ENCODE measurements around the gene RASSF10. TPM values are rescaled to one million over a fixed set of nuclear protein-coding genes. Genes with fewer than 3 reads are reported as not detected.
A peak's percentile ranks its signal among the peaks of the same experiment; 100 is the strongest.

Gene RASSF10
- total RNA-seq, 1 experiment from 2014 or later = not detected

DNA sequence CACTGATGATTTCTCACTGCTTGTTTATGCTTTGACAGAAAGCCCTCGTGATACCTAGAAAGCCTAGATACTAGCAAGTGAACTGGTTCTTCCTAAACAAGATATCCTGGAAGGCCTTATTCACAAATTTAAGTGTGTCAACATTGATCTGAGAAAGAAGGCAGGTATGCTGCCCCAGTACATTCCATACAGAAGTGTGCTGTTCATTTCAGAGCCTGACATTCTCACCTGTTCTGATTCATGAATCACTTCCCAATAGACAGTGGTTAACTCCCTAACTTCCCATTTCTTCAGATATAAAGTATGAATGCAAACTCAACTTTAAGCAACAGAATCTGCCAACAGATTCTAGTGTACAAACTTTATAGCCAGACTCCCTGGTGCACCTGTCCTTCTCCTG, 15.5 kb upstream of the RASSF10 start:
- DNase-seq (ENCODE audit: low read depth) = no peak

DNA sequence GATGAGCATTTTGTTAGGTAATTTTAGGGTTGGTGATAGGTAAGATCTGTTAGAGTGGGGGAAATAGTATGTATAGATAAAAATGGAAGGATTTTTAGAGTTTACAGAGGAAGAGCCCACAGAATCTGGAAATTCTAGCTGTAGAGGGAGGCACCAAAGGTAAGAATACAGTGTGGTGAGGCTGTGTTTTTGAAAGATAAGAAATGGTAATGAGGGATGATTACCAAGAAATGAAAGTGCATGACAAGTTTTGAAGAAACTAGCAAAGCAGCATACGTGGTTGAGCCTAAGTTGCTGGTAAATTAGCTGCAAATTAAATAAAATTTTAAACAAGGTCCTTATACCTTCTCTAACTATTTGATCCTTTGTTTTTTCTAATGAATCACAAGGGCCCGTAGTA, 14.6 kb upstream of the RASSF10 start:
- DNase-seq (ENCODE audit: low read depth) = no peak

DNA sequence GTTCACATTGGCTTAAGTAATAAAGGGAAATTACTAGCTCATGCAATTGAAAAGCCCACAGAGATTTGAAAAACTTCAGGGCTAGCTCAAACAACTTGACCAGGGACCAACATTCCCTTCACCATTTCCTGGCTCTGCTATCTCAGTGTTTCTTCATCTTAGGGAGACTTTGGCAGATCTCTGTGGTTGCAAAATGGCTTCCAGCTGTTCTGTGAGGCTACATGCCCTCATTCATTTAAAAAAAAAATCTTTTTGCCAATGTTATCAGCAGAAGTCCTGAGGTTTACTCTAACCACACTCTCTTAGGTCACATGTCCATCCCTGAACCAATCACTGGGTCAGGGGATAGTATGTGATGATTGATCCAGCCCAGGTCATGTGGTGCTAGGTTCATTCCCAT, 13.9 kb upstream of the RASSF10 start:
- peak; percentile 15 for DNase-seq (ENCODE audit: low read depth)

DNA sequence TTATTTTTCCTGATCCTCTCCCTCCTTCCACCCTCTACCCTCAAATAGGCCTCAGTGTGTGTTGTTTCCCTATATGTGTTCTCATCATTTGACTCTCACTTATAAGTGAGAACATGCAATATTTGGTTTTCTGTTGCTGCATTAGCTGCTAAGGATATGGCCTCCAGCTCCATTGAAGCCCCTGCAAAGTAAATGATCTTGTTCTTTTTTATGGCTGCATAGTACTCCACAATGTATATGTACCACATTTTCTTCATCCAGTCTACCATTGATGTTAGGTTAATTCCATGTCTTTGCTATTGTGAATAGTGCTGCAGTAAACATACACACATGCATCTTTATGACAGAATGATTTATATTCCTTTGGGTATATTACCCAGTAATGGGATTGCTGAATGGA, 13.3 kb upstream of the RASSF10 start:
- no peak for DNase-seq (ENCODE audit: low read depth)

DNA sequence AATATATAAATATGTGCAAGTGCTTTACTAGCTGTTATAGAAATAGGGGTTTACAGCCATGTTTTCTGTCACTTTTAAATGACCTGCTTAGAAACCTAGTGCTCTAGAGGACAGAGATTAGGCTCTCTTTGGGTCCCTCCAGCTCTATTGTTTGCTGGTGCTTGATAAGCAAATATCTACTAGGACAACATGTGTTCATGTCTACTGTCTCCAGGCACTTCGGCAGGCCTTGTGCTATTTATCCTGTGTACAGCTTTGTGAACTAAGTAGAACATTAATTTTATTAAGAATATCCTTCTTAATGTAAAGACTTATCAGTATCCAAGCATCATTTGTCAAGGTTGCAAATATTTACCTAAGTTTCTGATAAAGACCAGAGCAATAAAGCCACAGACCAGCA, 11.9 kb upstream of the RASSF10 start:
- DNase-seq (ENCODE audit: low read depth) = no peak

DNA sequence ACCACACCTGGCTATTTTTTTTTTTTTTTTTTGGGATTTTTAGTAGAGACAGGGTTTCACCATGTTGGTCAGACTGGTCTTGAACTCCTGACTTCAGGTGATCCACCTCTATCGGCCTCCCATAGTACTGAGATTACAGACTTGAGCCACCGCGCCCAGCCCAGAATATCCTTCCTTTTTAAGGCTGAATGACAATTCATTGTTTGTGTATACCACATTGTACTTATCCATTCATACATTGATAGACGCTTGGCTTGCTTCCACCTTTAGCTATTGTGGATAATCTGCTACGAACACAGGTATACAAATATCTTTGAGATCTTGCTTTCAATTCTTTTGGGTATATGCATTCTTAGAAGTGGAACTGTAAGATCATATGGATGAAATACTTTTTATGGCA, 10.8 kb upstream of the RASSF10 start:
- DNase-seq (ENCODE audit: low read depth) = no peak

DNA sequence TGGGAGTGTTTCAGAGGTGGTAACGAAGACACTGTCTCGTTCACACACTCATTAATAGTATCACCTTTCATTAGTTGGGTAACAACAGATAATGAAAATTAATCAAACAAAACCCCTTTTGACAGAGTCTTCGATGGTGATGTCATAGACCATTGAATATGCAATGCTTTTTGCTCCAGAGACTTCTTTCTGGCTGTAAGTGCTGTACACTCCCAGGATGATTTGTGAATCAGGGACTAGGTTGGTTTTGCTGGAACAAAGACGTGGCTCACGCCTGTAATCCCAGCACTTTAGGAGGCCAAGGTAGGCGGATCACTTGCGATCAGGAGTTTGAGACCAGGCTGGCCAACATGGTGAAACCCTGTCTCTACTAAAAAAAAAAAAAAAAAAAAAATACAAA, 9.5 kb upstream of the RASSF10 start:
- DNase-seq (ENCODE audit: low read depth) = no peak

DNA sequence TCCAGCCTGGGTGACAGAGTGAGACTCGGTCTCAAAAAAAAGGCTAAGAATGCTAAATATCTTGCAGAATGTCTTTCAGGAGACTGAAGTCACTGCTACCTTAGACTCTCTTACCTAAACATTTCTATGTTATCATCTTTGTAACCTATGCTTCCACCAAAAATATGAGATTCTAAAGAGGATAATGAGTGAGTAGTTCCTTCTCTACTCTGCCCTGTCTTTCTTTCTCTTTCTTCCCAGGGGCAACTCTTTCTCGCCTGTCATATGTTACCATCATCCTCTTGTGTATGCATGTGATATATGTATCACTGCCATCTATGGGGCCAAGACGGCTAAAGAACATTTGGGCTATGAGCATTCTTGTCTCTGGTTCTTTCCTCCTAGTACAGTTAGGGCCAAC, 9.0 kb upstream of the RASSF10 start:
- DNase-seq (ENCODE audit: low read depth) = no peak

DNA sequence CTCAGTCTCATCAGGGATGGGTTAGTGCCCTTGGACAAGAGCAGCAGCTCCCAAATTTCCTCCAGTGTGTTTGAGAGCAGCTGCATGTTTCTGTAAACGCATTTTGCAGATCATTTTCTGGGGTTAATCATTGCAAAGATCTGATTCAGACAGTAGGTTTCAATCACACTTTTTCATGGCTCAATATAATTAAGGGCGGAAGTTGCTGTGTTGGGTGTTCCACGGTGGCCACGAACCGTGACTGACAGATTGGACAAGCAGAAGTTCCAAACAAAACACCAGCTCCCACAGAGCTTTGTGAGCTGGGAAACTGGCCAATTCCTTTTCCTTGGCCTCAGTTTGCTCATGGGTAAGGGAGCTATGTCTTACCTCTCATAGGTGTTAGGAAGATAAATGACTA, 8.4 kb upstream of the RASSF10 start:
- no peak for DNase-seq (ENCODE audit: low read depth)

DNA sequence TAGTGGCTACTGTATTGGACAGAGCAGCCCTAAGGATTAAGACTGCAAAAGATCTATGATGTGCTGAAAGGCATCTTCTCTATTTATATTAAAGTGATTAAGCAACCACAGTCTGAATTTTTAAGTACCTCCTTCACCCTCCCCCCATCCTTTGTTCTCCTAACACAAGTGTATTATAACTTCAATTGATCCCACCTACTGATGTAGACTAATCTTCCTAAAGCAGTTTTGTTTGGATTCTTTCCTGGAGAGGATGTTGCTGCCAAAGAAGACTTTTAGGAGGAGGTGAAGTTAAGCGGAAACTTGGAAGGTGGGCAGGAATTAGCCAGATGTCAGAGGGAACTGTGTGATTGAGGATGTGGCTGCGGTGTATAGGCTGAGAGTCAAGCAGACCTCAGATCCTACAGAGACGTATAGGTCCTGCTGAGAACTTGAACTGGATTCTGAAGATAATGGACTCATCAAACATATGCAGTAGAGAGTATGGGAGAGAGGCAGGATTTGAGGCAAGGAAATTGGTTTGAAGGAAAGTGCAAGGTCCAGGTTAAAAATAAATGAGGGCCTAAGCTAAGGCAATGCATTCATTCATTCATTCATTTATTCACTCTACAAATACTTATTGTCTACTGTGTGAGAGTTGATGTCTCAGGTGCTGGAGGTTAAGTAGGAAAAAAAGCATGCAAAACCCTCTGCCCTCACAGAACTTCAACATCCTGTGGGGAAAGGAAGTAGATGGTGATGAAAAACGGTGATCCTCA, 5.2 kb upstream of the RASSF10 start:
- DNase-seq (ENCODE audit: low read depth) = no peak

DNA sequence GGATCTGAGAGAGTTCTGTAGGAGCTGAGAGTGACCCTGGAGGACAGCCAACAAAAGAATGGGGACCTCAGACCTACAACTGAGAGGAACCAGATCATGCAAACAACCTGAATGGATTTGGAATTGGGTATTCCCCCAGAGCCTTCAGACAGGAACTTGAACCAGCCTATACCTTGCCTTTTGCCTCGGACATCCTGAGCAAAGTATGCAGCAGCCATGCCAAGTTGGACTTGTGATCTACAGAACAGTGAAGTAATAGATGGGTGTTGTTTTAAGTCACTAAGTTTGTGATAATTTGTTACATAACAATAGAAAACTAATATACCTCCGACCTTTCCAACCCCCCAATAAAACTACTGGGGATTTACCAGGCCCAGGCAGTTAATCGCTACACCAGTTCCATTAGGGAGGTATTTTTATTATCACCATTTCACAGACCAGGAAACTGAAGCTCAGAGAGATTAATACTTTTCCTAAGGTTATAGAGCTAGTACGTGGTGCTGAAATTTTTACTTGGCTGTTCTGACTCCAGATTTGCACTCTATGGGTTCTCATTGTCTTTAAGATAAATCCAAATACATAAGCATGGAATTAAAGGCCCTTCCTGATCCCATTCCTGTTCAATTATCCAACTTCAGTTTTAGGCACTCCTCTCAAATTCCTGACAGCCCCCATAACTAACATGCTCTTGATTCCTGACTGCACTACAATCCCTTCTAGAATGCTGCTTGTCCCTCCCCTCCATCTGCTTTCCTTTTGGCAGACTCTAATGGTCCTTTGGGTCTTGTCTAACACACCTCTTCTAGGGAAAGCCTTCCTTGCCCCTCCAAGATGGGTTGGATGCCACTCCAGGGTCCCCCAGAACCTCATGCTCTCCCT, 1.7 kb upstream of the RASSF10 start:
- no peak for DNase-seq (ENCODE audit: low read depth)

DNA sequence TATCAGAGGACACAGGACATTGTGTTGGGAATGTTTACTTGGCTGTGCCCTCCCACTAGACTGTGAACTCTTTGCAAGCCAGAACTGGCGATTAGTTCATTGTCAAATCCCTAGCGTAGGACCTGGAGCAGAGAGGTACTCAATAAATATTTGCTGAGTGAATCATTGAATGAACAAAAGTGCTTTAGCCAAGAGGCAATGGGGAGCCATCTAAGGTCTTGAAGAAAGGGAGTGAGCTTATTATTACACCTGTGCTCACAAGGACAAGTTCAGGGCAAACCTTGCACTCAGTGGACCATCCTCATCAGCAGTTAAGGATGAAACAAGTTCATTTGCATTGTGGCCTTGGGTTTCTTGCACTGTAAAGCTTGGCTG, 1.1 kb upstream of the RASSF10 start:
- DNase-seq (ENCODE audit: low read depth) = no peak

DNA sequence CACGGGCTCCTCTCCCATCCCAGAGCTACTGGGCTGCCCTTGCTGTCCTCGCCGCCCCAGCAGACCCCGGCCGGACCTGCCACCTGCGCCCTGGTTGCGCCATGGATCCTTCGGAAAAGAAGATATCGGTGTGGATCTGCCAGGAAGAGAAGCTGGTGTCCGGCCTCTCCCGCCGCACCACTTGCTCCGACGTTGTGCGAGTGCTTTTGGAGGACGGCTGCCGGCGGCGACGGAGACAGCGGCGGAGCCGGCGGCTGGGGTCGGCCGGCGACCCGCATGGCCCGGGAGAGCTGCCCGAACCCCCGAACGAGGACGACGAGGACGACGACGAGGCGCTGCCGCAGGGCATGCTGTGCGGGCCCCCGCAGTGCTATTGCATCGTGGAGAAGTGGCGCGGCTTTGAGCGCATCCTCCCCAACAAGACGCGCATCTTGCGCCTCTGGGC, 382 bp downstream of the RASSF10 start:
- DNase-seq (ENCODE audit: low read depth) = no peak

DNA sequence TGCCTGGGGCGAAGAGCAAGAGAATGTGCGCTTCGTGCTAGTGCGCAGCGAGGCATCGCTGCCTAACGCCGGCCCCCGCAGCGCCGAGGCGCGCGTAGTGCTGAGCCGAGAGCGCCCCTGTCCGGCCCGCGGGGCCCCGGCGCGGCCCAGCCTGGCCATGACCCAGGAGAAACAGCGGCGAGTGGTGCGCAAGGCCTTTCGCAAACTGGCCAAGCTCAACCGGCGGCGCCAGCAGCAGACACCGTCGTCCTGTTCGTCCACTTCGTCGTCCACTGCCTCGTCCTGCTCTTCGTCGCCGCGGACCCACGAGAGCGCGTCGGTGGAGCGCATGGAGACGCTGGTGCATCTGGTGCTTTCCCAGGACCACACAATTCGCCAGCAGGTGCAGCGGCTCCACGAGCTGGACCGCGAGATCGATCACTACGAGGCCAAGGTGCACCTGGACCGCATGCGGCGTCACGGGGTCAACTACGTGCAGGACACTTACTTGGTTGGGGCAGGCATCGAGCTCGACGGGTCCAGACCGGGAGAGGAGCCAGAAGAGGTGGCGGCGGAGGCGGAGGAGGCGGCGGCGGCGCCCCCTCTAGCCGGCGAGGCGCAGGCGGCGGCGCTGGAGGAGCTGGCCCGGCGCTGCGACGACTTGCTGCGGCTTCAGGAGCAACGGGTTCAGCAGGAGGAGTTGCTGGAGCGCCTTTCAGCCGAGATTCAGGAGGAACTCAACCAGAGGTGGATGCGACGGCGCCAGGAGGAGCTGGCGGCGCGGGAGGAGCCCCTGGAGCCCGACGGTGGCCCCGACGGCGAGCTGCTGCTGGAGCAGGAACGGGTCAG, 1.0 kb downstream of the RASSF10 start:
- no peak for DNase-seq (ENCODE audit: low read depth)

DNA sequence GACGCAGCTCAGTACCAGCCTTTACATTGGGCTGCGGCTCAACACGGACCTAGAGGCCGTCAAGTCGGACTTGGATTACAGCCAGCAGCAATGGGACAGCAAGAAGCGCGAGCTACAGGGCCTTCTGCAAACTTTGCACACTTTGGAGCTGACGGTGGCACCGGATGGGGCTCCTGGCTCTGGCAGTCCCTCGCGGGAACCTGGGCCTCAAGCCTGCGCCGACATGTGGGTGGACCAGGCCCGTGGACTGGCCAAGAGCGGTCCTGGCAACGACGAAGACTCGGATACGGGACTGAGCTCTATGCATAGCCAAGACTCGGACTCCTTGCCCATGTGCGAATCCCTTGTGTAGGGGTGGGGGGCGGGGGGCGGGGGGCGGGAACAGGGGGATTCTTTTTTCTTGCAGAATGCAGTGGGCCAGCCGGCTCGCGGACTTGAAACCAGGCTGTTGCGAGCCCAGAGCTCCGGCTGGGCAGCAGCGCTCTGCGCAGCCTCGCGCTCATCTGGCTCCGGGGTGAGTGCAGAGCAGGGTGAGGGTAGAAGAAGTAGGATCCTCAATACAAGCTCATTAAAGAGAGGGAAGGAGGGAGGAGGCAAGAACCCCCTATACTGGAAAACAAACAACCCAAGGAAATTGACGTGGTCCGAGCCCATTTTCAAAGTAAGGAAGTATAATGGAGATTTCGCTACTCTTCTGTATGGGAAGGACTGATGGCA, 1.8 kb downstream of the RASSF10 start:
- no peak for DNase-seq (ENCODE audit: low read depth)

DNA sequence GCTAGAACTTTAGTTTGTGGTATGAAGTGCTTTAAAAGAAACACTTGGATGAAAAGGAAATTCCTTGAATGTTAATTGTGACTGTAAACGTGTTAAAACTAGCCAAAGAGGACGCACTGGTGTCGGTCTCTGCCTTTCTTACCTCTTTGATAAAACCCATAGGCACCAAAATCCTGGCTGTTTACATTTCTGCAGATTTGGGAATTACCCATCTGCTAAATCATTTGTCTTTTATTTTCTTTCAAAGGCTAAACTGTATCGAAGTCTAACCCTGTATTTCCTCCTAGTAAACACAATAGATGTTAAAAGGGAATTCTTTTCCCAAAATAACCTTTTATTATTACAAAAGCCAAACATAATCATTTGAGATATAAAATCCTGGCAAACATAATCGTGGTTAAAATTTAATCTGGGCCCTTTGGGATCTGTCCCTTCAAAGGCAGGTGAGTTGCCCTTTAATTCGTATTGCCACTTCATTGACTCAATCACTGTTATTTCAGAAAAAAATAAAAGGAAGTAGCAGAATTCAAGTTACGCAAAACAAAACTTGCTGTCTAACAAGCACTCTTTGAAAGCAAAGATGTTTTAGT, 2.4 kb downstream of the RASSF10 start:
- DNase-seq (ENCODE audit: low read depth) = no peak

DNA sequence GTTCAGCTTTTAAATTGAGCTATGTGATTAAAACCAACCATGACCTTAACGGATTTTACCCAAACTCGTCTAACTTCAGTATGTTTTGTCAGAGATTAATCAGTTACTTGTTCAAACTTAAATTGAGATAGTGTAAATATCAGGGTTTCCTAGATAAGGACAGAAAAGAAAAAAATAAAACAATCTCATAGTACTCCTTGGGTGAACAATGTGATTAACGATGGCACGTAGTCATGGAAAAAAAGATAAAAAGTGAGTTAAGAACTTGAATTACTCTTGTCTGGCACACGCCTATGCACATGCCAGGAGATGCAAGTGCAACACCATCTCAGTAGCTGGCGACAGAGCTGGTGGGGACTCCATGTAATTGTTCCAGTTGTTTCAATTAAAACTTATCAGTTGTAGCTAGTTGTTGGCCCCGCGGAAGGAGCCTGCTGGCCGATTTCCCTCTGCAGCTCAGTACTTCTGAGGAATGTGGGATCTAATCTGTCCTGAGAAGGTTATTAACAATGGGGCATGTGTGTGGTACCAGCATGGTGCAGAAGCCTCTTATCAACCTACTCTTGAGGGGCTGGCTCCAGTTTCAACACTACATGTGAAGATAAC, 3.0 kb downstream of the RASSF10 start:
- DNase-seq (ENCODE audit: low read depth) = no peak

DNA sequence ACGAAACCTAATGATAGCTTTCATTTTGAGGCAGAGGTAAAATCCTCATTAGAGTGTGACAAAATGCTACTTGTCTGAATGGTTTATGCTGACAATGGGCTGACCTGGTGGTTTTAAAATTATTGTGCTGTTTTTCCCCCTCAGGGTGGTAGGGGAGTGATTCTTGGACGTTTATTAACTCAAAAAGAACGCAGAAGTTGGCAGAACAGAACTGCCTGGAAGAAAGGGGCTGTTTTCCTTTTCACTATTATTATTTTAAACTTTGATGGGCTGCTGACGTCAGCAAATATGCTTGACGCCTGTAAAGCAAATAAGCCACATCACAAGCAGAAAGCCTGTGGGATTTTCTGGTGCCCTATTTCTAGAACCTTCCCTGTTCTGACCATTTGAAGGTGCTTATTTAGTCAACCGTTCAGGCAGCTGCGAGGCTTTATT, 4.0 kb downstream of the RASSF10 start:
- no peak for DNase-seq (ENCODE audit: low read depth)

DNA sequence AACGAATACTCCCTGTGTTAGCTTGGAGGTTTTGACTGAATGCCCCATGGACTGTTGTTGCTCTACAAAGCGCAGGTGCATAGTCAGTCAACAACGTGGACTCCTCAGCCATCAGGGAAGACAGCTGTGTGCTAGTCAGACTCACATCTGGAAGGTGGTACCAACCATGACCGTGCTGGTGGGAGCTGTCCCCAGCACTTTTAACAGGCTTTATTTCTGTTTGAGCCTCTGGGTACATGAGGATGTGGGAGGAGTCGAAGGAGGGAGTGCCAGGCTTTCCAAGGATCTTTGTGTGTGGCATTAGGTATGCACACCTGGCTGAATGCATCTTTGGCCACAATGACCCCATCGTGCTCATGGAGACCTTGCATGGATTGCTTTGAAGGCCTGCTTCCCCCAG, 6.6 kb downstream of the RASSF10 start:
- DNase-seq (ENCODE audit: low read depth) = no peak

DNA sequence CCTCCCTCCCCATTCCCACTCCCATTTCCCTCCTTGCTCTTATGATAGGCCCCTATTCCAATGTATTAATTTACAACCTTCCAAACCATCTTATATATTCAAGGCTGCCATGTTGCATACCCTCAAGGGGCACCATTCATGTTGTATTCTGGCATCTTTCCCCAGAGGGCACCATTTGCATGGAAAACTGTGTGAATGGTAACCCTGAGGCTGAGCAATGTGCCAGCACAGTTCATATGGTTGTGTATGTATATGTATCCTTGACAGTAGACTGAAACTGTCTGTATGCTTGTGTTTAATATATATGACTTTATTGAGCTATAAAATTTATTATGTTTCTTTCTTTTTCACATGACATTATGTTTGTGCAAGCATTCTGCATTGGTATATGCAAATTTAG, 7.3 kb downstream of the RASSF10 start:
- peak; percentile 13 for DNase-seq (ENCODE audit: low read depth)

DNA sequence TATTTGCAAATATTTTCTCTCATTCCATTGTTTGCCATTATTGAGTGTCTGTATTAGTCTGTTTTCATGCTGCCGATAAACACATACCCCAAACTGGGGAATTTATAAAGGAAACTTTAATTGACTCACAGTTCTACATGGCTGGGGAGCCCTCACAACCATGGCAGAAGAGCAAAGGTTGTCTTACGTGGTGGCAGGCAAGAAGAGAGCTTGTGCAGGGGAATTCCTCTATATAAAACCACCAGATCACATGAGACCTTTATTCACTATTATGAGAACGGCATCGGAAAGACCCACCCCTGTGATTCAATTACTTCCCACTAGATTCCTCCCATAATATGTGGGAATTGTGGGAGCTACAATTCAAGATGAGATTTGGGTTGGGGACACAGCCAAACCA, 10.2 kb downstream of the RASSF10 start:
- no peak for DNase-seq (ENCODE audit: low read depth)

Data from LHCN-M2 (cell line).